ENCODE results near the gene ZNF574.

- TF ChIP-seq CTCF (IDR thresholded peaks at IDR 0.05; ENCODE audit: low read depth, low read length, poor library complexity, severe bottlenecking) (no peak), EZH2phosphoT487 (IDR thresholded peaks at IDR 0.05; ENCODE audit: borderline replicate concordance, low read length) (no peak)
These were observed at the start of gene ZNF574 for GRCh38 chr19:42075616-42076379.

All from DOHH2 (cell line).